Stimulated activated CD8-positive, alpha-beta memory T cell treated with anti-CD3 and anti-CD28 coated beads, Interleukin-15, amount 100 ng/mL, for 24 hours (primary cell): ENCODE measurements around the gene RCAN2.

Source experiments
- DNase-seq: peaks from one replicate; pipeline ENCODE4 v3.0.0-alpha.2; 2020; ENCODE audit warnings: low read depth

The RCAN2 gene

DNA sequence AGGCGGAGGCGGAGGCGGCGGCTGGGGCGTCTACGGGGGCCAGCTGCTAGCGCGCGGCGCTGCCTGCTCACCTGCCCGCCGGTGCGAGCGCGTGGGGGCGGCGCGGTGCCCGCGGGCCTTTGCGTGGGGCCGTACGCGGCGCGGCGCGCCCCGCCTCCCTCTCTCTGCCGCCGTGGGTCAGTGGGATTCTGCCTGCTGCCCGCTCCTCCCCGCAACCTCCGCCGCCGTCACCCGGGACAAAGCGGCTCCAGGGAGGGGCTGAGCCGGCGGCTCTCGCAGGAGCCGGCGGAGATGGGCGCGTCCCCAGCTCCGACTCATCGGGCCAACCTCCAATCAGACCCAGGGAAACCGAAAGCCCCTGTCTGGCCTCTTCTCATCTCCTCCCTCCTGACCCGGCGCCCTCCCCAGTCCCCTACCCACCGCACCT, at the start of gene RCAN2:
TSS of gene RCAN2 (minus strand) at position 249 of the 427 bp plus-strand sequence.
- DNase-seq: no peak

DNA sequence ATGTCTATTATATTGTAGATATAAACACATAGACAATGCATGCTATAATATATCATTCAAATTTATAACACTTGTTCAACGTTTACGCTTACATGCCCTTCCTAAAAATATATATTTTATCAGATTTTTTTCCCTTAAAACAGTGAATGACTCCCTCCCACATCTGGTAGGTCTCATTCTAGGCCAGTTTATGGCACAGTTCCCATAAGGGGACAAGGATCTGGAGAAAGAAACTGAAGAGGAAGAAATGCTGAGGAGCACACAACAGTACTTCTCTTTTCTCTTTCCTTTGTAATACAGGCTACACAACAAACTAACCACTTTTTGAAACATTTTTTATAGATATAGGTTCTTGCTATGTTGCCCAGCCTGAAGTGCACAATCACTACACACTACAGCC, 48.6 kb upstream of the RCAN2 start:
- no peak for DNase-seq

DNA sequence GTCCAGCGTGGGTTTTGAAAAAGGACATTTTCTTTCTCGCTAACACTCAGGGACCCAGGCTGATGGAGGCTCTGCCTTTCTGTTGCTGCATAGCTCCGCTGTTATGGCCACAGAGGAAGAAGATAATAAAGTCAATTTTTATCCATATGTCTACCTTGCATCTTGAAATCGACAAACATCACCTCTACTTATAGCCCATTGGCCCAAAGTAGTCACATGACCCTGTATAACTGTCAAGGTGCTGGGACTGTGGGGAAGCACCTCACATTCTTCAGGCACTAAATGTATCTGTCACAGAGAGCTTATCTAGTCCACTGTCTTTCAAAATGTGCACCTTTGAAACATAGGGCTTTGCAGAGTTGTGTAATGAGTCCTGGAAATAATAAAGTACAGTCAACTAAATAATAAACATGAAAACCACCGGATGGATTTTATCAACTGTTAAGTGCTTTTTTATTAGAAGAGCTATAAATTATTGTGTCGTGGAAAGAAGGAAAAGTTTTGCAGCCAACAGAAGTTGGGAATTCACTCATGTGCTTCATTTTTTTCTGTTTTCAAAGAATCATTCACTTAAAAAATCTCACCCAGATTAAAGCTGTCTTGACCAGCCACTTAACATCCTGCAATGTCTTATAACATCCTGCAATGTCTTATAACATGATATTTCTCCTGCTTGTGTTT, 47.7 kb upstream of the RCAN2 start:
- no peak for DNase-seq

DNA sequence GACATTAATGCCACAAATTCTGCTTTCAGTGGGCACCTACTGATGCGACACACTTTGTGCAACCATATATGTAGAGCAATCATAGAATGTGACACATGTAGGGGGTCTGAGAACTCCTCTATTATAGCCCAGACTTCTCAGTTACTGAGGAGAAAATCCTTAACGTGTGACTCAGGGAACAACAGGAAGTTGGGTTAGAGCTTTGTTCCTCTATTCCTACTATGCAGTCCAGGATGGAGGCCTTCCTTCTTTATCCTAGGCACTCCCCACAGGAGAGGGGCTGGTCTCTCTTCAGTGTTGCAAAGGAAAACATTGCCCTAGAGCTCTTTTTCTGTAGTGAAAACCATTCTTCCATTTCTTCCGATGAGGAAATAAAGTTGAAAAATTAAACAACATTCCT, 39.6 kb upstream of the RCAN2 start:
- DNase-seq: no peak

DNA sequence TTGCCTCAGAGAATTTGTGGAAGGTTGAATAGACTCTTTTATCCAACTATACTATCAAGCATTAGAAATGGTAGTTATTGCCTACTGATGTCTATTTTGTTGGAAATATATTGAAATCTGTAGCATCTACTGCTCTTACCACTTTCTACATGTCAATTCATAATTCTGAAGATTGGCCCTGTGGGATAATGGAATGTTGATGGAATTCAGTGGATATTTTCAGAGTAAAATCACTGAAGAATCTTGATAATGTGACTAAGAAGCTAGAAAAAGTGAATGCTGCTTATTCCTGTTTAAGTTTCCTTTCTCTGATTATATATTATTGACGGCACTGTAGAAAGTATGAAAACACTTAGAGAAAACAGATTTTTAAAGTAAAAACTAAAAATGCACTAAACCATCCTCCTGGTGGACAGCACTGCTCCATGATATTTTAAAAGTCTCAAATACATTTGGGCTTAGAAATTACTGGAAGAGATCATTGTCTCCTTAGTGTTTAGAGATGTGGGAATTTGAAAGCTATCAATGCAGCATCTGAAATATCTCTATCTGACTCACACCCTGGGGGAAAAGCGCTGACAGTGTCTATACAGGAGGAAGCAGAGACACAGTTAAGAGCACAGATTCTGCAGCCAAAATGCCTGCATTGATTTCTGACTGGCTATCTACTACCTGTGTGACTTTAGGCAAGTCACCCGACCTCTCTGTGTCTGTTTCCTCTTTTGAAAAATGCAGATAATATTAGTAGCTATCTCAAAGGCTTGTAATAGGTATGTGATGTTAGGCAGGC, 37.9 kb upstream of the RCAN2 start:
- DNase-seq: no peak

DNA sequence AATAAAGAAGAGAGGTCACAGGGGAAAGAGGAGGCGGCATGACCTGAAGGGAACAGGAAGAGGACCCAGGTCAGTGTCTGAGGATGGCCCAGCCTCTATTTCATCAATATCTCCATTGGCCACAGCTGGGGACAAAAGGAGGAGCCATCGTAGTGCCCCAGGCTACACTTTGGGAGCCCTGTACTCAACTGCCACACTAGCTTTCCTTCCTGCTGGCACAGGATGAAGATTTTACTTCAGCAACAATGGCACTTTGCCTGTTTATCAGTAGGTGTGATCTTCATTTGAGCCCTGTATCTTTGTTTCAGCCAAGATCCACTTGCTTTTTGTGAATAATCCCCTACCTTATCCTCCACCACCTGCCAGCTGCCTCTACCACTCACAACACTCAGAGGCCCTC, 35.4 kb upstream of the RCAN2 start:
- DNase-seq: no peak

DNA sequence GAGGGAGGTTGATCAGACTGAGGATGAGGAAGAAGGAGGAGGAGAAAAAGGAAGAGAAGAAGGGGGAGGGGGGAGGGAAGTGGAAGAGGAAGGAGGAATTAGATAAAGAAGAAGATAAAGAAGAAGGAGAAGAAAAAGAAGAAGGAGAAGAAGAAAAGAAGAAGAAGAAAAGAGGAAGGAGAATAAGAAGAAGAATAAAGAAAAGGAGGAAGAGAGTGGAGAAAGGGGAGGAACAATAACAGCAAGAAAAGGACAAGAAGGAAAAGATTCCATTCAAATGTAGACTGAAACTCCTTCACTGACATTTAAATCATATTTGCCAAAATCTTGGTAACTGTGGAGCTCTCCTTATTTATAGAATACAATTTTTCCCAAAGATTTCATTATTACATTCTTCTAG, 34.3 kb upstream of the RCAN2 start:
- no peak for DNase-seq

DNA sequence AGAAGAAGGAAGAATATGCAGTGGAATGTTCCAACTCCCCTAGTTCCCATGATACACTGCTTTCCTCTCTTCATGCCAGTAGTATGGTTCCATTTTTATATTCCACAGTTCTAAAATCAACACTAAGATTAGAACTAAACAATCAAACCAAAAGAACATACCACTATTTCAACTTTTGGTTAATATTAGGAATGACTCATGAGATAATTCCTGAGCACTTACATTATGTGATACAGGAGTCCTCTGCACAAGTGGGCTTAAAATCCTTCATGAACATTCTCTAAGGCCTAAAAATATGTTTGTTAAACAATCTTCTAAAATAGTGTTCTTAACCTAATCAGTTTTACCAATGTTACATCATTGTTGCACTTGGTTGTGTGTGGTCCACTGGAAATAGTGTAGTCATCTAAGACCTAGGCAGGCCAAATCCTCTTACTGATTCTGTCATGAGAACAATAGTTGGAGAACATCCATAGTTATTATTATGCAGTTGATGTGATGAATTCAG, 30.3 kb upstream of the RCAN2 start:
- DNase-seq: no peak

DNA sequence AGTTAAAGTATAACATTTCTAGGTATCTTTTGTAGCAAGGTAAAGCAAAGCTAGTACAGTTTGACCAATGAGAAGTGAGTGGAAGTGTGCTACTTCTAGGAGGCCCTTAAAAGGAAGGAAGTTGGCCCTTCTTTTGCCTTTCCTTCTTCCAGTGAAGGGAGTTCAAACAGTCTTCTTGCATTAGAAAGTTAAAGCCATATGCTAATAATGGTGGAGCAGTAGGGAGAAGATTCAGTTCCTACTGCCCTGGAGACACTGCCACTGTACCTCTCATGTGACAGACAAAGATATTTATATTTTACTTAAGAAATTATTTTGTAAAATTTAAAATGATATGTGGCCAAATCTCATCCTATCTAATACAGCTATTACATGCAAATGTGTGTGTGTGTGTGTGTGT, 26.0 kb upstream of the RCAN2 start:
- no peak for DNase-seq

DNA sequence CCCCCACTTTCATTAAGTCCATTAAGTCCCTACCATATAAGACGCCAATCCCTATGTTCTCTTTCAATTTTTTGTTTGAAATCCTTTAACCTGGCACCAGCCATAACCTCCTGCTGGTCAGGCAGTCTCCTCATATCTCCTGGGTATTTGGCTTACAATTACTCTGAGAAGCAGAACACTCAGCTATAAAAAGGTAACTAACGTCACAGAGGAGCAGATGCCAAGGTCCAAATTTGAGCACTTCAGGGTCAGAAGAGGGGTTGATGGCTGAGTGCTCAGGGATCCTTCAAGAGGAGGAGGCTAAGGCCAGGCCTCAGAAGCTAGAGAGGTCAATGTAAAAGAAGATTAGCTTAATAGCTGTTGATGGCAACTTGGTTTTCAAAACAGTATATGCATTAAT, 22.3 kb upstream of the RCAN2 start:
- no peak for DNase-seq

DNA sequence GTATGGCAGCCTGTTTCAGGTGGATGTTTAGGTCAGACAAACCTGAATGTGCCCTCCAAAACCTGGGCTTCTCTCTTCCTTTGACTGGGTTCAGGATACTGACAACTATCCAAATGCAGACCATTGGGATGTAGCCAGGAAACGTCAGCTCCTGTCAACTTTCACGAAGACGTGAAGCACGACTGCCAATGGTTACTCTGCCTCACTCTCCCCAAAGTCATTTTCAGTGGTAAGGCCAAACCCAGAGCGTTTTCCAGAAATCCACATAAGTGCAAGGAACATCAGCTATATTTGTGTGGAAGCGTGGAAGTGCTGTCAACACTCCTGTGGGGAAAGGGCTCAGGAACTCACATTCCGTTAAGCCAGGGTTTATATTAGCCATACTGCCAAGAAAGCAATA, 20.1 kb upstream of the RCAN2 start:
- DNase-seq: no peak

DNA sequence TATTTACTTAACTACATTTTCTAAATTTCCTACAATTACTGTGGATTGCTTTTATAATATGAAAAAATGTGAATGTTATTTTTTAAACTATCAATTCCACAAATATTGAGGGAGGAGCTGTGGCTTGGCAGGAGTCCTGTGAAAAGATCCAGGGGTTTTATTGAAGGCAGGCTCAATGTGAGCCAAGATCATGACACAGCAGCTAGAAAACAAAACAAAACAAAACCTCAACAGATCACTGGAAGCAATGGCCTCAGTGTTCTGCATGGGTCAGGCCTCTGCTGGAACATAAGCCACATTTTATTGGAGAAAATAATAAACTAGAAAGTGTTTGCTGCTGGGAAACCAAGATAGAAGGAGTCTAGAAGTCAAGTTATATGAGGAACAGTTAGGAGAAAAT, 19.4 kb upstream of the RCAN2 start:
- DNase-seq: no peak

DNA sequence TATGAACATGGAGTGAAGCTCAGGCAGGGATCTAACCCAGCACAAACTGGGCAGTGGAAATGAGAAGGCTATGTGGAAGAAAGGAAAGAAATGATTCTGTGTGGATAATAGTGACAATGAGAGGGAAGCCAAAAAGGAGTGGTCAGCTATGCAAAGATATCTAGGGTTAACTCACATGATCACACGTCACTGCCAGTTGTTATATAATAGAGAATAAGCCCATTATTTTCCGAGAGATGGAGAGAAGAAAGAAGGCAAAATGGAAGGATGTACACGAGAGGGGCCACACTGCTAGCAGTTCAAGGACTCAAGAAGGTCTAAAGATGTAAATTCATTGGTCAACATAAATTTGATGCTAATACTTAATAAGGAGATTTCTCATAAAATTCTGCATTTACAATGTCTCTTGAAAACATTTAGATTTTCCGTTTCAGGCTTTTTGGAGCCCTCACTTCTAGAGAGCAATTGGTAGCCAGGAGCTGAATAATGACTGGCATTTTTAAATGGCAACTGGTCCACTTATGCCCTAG, 18.8 kb upstream of the RCAN2 start:
- DNase-seq: no peak

DNA sequence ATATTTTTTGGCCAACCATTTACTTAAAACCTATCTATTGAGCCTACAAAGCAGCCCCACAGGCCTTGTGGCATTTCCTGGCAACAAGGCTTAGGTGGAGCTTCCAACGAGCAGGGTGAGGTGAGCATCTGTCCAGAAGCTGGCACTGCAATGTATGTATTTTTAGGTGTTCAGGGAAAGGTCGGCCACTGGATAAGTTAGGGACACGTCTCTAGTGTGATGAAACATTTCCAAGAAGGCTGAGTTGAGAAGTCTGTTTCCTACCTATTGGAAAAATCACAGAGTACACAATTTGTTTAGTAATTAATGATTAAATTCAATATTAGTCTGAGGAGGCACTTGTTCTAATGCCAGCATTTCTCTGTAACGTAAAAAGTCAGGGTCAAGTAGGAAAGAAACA, 17.8 kb upstream of the RCAN2 start:
- DNase-seq: no peak

DNA sequence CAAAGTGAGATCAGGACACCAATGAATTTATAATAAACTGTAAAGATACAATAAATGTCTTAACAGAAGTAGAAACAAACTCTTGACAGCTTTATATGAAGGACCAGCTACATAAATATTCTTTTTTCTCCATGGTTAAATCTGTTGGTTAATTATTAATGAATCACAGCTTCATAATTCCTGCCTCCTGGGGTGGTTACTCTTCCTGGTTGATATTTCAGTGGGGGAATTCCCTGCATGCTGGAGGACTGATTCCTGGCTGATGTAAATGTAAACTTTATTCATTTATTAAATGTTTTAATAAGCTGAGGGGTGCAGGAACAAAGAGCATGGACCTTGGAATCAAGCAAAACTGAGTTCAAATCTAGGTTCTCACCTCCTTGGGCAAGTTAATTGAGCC, 16.2 kb upstream of the RCAN2 start:
- DNase-seq: no peak

DNA sequence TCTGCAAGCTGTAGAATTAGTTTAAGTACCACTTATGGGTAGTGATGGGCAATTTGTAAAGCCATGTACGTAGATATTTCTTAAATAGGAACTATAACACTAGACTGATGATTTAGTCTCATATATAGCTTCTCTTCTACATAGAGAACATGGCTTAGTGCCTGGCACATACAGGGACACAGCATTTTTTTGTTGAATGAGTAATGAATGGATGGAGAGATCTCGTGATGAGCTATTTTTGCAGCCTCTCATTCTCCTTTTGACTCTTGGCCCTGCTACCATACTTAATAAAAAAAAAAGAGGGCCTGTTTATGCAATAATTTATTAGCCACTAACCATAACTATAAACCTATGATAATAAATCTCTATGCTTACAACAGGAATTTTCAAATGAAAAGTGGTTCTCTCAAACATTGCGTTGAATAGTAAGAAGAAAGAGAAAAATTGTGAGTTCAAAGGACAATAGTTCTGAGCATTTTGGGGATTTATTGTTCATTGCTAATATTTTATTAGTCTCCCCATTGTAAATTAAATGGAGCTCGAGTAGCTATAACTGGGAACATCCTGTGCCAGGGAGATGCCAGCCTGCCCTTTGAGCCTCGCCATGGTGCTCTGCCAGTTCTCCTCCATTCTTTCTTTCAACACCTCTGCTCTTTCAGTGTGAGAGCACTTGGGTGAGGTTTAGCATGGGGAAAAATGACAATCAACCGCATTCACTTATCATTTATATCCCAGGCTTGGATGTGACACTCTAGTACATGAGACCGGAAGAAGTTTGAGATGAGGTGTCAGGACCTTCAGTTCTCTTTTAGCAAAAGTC, 14.7 kb upstream of the RCAN2 start:
- DNase-seq: no peak

DNA sequence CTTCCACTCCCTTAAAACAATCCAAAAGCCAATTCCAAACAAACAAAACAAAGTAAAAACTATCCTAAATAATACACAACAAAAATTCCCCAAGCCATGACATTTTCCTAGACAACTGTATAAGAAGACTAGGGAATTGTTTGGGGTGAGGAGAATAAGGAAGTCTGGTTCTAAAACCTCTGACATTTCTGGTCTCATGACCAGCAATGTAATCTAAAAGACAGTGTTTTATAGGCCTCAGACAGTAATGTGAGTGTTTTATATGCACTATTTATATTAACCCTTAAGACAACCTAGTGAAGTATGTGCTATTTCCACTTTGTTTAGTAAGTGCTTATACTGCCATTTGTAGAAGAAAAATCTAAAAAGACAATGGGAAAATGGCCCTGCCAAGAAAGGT, 13.0 kb upstream of the RCAN2 start:
- DNase-seq: no peak

DNA sequence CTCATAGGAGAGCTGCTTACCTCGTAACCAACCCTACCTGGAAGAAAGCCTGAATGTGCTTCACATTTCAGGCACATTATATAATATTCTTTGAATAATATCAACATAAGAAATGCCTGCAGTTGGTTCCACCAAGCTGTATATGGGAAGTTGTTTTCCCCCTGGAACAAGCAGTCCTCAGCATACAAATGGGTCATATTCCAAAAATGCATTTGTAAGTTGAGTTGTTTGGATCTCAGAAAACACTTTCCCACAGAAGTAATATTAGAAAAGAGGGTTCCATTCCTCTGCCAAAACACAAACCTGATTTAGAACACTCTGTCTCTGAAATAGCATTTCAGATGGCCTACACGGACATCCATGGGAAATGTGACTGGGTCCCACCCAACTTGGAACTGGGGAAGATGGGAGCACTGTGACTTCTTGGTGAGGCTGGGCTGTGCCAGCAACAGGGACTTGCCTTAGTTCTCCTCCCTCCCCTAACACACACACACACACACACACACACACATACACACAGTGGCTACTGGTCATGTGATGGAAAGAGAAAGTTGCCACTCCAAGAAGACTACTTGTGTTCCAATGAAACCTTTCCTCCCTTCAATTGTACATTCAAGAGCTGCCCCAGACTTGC, 11.4 kb upstream of the RCAN2 start:
- DNase-seq: no peak

DNA sequence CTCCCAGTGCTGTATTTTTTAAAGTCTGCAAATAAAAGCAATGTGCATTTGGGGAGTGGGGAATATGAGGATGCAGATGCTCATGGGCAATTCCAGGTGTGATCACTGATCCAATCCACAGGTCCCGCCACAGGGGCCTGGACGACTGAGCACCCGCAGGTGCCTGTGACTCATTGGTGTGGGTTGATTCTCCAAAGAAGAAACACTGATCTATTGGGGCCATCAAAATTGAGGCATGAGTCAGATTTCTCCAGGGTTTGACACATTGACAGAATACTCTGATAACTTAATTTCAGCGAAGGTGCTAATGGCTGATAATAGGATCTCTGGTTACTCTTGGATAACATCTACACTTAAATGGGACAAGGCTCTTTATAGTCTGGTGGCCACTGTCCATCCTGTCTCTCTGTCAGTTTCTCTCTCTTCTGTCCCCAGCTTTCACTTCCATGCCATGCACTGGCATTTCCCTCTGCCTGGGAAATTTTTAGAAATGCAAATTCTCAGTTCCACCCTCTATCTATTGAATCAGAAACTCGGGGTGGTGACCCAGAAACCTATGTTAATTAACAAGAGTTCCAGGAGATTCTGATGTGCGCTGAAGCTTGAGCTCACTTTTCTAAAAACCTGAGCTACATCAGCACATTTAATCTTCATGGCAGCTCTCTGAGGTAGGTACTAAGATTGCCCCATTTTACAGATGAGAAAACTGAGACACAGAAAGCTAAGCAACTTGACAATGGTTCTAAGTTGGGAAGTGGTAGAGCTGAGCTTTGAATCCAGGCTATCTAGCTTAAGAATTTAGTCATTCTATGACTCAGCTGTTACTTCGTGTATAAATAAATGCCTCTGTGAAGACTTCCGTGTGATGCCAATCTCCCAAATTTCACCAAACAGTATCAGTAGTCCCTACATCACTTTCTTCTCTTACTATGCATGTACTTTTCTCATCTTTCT, 10.2 kb upstream of the RCAN2 start:
- no peak for DNase-seq

DNA sequence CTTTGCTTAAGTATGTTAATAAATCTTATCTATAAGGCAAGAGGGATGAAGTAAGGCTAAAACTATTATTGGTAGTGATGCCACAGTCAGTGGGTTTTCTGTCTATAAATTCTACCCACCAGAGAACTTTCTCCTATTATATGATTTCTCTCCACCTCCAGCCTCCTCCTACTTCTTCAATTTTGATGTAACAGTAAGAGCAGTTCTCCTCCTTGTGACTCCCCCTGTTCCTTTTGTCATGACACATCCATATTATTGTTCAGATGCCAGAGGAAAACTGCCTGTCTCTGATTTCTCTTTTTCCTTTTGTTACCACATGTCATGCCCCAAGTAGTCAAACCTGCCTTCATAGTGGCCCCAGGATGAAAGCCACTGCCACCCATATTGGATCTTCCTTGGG, 9.1 kb upstream of the RCAN2 start:
- no peak for DNase-seq
